HCT116 (cell line): ENCODE results near the gene ETFA. TPM values are rescaled to one million over a fixed set of nuclear protein-coding genes. Genes with fewer than 3 reads are reported as not detected.

ENCODE experiments used
- ATAC-seq: fragments of 200-7000 bp; cut with Tn5 transposase; 2 replicates; pipeline ENCODE4 v1.9.1; 2020; ENCODE audit warnings: mild to moderate bottlenecking, moderate library complexity
- BruUV-seq: library from RNA; stranded (reverse); fragments of 400-500 nt; replicated peaks from 2 replicates; lab custom pipeline; 2021; lab: Mats Ljungman, UMichigan
- CTCF ChIA-PET: fragments of 300-600 bp; sonication (Branson Sonifier 250); formaldehyde crosslinking; loops from one replicate; lab custom pipeline; 2021; ENCODE audit warnings: antibody characterized with exemption; lab: Charles Lee
- POLR2A ChIA-PET: fragments of 300-600, 350-600 bp; sonication (Branson Sonifier 250); formaldehyde crosslinking; loops from one replicate; lab custom pipeline; 2021; ENCODE audit warnings: antibody characterized with exemption; lab: Charles Lee
- RAD21 ChIA-PET, 2 experiments: fragments of 300-600 bp; sonication (Branson Sonifier 250); formaldehyde crosslinking; loops; one replicate each; lab custom pipeline; 2023; ENCODE audit warnings: low total read pairs in 2 of 2; ENCODE audit not compliant: uncharacterized antibody in 2 of 2, unreplicated experiment in 2 of 2, low non-redundant PET in 1 of 2; lab: Charles Lee
- DNase-seq: peaks from one replicate; pipeline ENCODE4 v3.0.0-alpha.2; 2010; ENCODE audit warnings: low read depth, low spot score
- H2AFZ ChIP-seq: fragments of 200-600 bp; shearing (Covaris generic), sonication (generic); 2 replicates; pipeline ENCODE4 v1.6.1; 2017; ENCODE audit warnings: low read depth, mixed run types, mixed read lengths, antibody characterized with exemption, low read length; ENCODE audit not compliant: poor library complexity, severe bottlenecking
- H3K27ac ChIP-seq: 2 replicates; pipeline ENCODE4 v1.5.1; 2012; ENCODE audit warnings: low read depth, low read length
- H3K27me3 ChIP-seq: fragments of 200-600 bp; sonication (generic); 2 replicates; pipeline ENCODE4 v1.6.1; 2016; ENCODE audit warnings: mixed run types, low read length, mixed read lengths; ENCODE audit not compliant: insufficient read depth
- H3K36me3 ChIP-seq, 2 experiments: fragments of 200-500 bp in 1 of 2; fragments of 200-600 bp in 1 of 2; sonication (Bioruptor generic) in 1 of 2; sonication (generic) in 1 of 2; 2 replicates each; pipeline versions ENCODE4 v1.5.1 to v1.6.1; 2014 to 2016; ENCODE audit warnings: low read length in 2 of 2, inconsistent platforms in 1 of 2, mixed read lengths in 1 of 2, mixed run types in 1 of 2; ENCODE audit not compliant: insufficient read depth in 2 of 2, control insufficient read depth in 1 of 2
- H3K4me1 ChIP-seq, 2 experiments: fragments of 200-600 bp in 1 of 2; sonication (generic) in 1 of 2; 2 replicates each; pipeline versions ENCODE4 v1.5.1 to v1.6.1; 2012 to 2017; ENCODE audit warnings: low read length in 2 of 2, inconsistent platforms in 1 of 2, mild to moderate bottlenecking in 1 of 2, mixed read lengths in 1 of 2, mixed run types in 1 of 2, moderate library complexity in 1 of 2; ENCODE audit not compliant: insufficient read depth in 2 of 2, control insufficient read depth in 1 of 2
- H3K4me2 ChIP-seq: fragments of 200-600 bp; sonication (generic); 2 replicates; pipeline ENCODE4 v1.6.1; 2017; ENCODE audit warnings: mixed run types, low read length, mixed read lengths
- H3K4me3 ChIP-seq, 2 experiments: fragments of 200-600 bp in 1 of 2; sonication (generic) in 1 of 2; replicated peaks in 1 of 2; 2 replicates each; pipeline ENCODE4 v1.5.1; 2011 to 2016; ENCODE audit warnings: low read length in 2 of 2, control low read depth in 1 of 2, low read depth in 1 of 2, mild to moderate bottlenecking in 1 of 2, mixed read lengths in 1 of 2, mixed run types in 1 of 2
- H3K79me2 ChIP-seq: fragments of 200-600 bp; sonication (generic); 2 replicates; pipeline ENCODE4 v1.6.1; 2017; ENCODE audit warnings: mild to moderate bottlenecking, mixed run types, low read length, moderate library complexity, mixed read lengths; ENCODE audit not compliant: insufficient read depth
- H3K9ac ChIP-seq: fragments of 200-600 bp; sonication (generic); 2 replicates; pipeline ENCODE4 v1.6.1; 2016; ENCODE audit warnings: low read length, mixed read lengths
- H3K9me2 ChIP-seq: fragments of 200-600 bp; sonication (generic), shearing (Covaris generic); 2 replicates; pipeline ENCODE4 v1.6.1; 2017; ENCODE audit warnings: mixed run types, mild to moderate bottlenecking, moderate library complexity; ENCODE audit not compliant: insufficient read depth
- H3K9me3 ChIP-seq, 2 experiments: fragments of 200-500 bp in 1 of 2; fragments of 200-600 bp in 1 of 2; sonication (Bioruptor generic) in 1 of 2; sonication (generic) in 1 of 2; 2 replicates each; pipeline ENCODE4 v1.6.1; 2014 to 2017; ENCODE audit warnings: low read length in 2 of 2, mixed read lengths in 2 of 2, inconsistent platforms in 1 of 2, low read depth in 1 of 2, mild to moderate bottlenecking in 1 of 2, mixed run types in 1 of 2, moderate library complexity in 1 of 2; ENCODE audit not compliant: control insufficient read depth in 1 of 2, insufficient read depth in 1 of 2
- H4K20me1 ChIP-seq: fragments of 200-600 bp; sonication (generic), shearing (Covaris generic); 2 replicates; pipeline ENCODE4 v1.6.1; 2017; ENCODE audit warnings: mixed run types, mild to moderate bottlenecking, moderate library complexity; ENCODE audit not compliant: insufficient read depth
- CBX3 ChIP-seq: IDR thresholded peaks from 2 replicates; pipeline ENCODE4 v1.6.1; 2012; ENCODE audit warnings: low read depth
- CEBPB ChIP-seq: IDR thresholded peaks from 2 replicates; pipeline ENCODE4 v1.6.1; 2012; ENCODE audit warnings: low read depth
- ELF1 ChIP-seq: IDR thresholded peaks from 2 replicates; pipeline ENCODE4 v1.6.1; 2012; ENCODE audit warnings: low read depth, borderline replicate concordance
- EZH2phosphoT487 ChIP-seq: fragments of 200-600 bp; IDR thresholded peaks from 2 replicates; pipeline ENCODE4 v1.6.1; 2018; ENCODE audit warnings: antibody characterized with exemption, borderline replicate concordance
- FOSL1 ChIP-seq: IDR thresholded peaks from 2 replicates; pipeline ENCODE4 v1.6.1; 2012; ENCODE audit warnings: low read depth
- POLR2A ChIP-seq: IDR thresholded peaks from 2 replicates; pipeline ENCODE4 v1.7.0; 2011; ENCODE audit warnings: borderline replicate concordance; ENCODE audit not compliant: insufficient read depth, insufficient read length; ENCODE audit errors: extremely low read depth
- SIN3A ChIP-seq: IDR thresholded peaks from 2 replicates; pipeline ENCODE4 v1.6.1; 2012; ENCODE audit warnings: low read depth
- SP1 ChIP-seq: IDR thresholded peaks from 2 replicates; pipeline ENCODE4 v1.6.1; 2012; ENCODE audit warnings: low read depth
- SRF ChIP-seq: IDR thresholded peaks from 2 replicates; pipeline ENCODE4 v1.6.1; 2012; ENCODE audit warnings: low read depth
- TCF7L2 ChIP-seq: IDR thresholded peaks from 2 replicates; pipeline ENCODE4 v1.7.0; 2011; ENCODE audit warnings: borderline replicate concordance, inconsistent platforms; ENCODE audit not compliant: insufficient read depth, insufficient read length; ENCODE audit errors: extremely low read depth
- YY1 ChIP-seq: IDR thresholded peaks from 2 replicates; pipeline ENCODE4 v1.6.1; 2011; ENCODE audit warnings: low read length, low read depth, moderate library complexity, mild to moderate bottlenecking; ENCODE audit not compliant: insufficient replicate concordance; ENCODE audit errors: extremely low read depth
- ZFX ChIP-seq: fragments of 450-650 bp; IDR thresholded peaks from 2 replicates; pipeline ENCODE4 v1.6.1; 2017
- ZNF274 ChIP-seq: fragments of 200-500 bp; sonication (Bioruptor generic); IDR thresholded peaks from 2 replicates; pipeline ENCODE4 v1.6.1; 2014; ENCODE audit warnings: mild to moderate bottlenecking, low read depth, low read length, inconsistent platforms
- intact Hi-C: fragments of 100-400 bp; cut with micrococcal nuclease; formaldehyde crosslinking; loops from 2 replicates; pipeline ENCODE4 v1.10.0; 2022
- total RNA-seq: library from RNA; stranded (reverse); gene quantifications from one replicate; pipeline ENCODE4 v1.2.1, GENCODE V29; 2021; ENCODE audit not compliant: unreplicated experiment
- TF ChIP-seq, protein P1 (sequence below): IDR thresholded peaks from 2 replicates; pipeline ENCODE4 v1.6.1; 2011; ENCODE audit warnings: mild to moderate bottlenecking, low read length, moderate library complexity; ENCODE audit not compliant: insufficient replicate concordance; ENCODE audit errors: extremely low read depth
- TF ChIP-seq, protein P2 (sequence below): IDR thresholded peaks from 2 replicates; pipeline ENCODE4 v1.6.1; 2012
- TF ChIP-seq, protein P3 (sequence below): IDR thresholded peaks from 2 replicates; pipeline ENCODE4 v1.6.1; 2012; ENCODE audit warnings: low read depth

Gene ETFA
- total RNA-seq, 1 experiment from 2014 or later: 144 TPM

DNA sequence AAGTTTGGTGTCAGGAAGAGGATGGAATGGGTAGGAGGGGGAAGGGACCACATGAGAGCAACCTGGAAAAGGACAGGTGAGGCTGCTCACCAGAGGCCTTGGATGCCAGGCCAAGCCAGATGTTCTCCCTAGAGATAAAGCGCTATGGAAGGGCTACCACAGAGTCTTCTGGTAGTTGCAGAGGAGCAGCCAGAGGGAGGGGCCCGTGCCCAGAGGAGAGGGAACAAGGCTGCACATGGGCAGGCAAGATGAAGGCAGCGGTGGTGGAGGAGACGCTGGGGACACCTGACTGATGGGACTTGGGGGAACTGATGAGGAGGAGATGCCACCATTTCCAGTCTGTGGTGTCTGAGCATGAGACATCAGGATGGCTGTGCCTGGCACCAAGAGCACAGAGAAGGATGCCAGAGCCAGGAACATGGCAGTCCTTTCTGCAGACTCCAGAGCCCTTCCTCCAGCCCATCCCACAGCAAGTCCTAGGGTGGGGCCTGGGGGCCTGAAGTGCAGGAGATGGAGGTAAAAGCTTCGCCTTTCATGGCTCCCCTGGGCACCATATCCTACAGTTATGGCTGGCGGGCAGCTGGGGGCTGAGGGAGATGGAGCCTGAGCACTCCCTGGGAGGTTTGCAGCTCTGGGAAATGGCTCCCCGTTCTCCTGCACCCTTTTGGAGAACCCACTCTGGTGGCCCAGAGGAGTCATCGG is 103.0 kb downstream of the ETFA start:
- H3K27ac ChIP-seq: no peak overlapping the region
- POLR2A ChIA-PET: no interaction called here
- H3K9ac ChIP-seq: no peak overlapping the region
- intact Hi-C loops: no loop called here
- H2AFZ ChIP-seq: no peak overlapping the region
- H3K4me1 ChIP-seq: no peaks in the 10 kb centered on the region
- H3K27me3 ChIP-seq: no peaks in the 10 kb centered on the region
- TF ChIP-seq TCF7L2: no peak
- no peak for TF ChIP-seq ZNF274
- no peak for TF ChIP-seq FOSL1
- TF ChIP-seq EZH2phosphoT487: no peak
- no peak for TF ChIP-seq CBX3
- no peak for TF ChIP-seq CEBPB
- TF ChIP-seq, protein P1, sequence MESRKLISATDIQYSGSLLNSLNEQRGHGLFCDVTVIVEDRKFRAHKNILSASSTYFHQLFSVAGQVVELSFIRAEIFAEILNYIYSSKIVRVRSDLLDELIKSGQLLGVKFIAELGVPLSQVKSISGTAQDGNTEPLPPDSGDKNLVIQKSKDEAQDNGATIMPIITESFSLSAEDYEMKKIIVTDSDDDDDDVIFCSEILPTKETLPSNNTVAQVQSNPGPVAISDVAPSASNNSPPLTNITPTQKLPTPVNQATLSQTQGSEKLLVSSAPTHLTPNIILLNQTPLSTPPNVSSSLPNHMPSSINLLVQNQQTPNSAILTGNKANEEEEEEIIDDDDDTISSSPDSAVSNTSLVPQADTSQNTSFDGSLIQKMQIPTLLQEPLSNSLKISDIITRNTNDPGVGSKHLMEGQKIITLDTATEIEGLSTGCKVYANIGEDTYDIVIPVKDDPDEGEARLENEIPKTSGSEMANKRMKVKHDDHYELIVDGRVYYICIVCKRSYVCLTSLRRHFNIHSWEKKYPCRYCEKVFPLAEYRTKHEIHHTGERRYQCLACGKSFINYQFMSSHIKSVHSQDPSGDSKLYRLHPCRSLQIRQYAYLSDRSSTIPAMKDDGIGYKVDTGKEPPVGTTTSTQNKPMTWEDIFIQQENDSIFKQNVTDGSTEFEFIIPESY: no peak
- TF ChIP-seq SIN3A: no peak
- TF ChIP-seq SP1: no peak
- no peak for TF ChIP-seq ELF1
- no peak for TF ChIP-seq POLR2A
- TF ChIP-seq, protein P2, sequence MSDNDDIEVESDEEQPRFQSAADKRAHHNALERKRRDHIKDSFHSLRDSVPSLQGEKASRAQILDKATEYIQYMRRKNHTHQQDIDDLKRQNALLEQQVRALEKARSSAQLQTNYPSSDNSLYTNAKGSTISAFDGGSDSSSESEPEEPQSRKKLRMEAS: no peak
- TF ChIP-seq, protein P3, sequence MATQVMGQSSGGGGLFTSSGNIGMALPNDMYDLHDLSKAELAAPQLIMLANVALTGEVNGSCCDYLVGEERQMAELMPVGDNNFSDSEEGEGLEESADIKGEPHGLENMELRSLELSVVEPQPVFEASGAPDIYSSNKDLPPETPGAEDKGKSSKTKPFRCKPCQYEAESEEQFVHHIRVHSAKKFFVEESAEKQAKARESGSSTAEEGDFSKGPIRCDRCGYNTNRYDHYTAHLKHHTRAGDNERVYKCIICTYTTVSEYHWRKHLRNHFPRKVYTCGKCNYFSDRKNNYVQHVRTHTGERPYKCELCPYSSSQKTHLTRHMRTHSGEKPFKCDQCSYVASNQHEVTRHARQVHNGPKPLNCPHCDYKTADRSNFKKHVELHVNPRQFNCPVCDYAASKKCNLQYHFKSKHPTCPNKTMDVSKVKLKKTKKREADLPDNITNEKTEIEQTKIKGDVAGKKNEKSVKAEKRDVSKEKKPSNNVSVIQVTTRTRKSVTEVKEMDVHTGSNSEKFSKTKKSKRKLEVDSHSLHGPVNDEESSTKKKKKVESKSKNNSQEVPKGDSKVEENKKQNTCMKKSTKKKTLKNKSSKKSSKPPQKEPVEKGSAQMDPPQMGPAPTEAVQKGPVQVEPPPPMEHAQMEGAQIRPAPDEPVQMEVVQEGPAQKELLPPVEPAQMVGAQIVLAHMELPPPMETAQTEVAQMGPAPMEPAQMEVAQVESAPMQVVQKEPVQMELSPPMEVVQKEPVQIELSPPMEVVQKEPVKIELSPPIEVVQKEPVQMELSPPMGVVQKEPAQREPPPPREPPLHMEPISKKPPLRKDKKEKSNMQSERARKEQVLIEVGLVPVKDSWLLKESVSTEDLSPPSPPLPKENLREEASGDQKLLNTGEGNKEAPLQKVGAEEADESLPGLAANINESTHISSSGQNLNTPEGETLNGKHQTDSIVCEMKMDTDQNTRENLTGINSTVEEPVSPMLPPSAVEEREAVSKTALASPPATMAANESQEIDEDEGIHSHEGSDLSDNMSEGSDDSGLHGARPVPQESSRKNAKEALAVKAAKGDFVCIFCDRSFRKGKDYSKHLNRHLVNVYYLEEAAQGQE: no peak
- TF ChIP-seq SRF: no peak
- TF ChIP-seq ZFX: no peak
- no peak for TF ChIP-seq YY1
- no peaks in the 10 kb centered on the region for H3K36me3 ChIP-seq
- no peaks in the 10 kb centered on the region for H4K20me1 ChIP-seq
- no peak overlapping the region for H3K4me2 ChIP-seq
- ATAC-seq (no peak), DNase-seq (no peak)
- H3K4me3 ChIP-seq: no peak overlapping the region
- no peaks in the 10 kb centered on the region for H3K79me2 ChIP-seq
- RAD21 ChIA-PET: interaction anchor here in 1 of 2 experiments (0.6 kb wide), 1 partner anchor 15 kb away, joined by 3 read pairs; no protein-coding TSS in a partner anchor
- no peaks in the 10 kb centered on the region for H3K9me3 ChIP-seq
- CTCF ChIA-PET: no interaction called here
- no peaks in the 10 kb centered on the region for H3K9me2 ChIP-seq
- no TSS peak for BruUV-seq
